Vagina (tissue), 2 donors: Measurements from ENCODE around the gene CRYBG1.

ENCODE experiments used
- CTCF ChIP-seq, 3 experiments: fragments of 450-650 bp in 2 of 3; fragments of 200-600 bp in 1 of 3; sonication (generic) in 1 of 3; IDR thresholded peaks; one replicate each; pipeline ENCODE4 v1.5.1; 2017 to 2019; ENCODE audit warnings: antibody characterized with exemption in 3 of 3, mild to moderate bottlenecking in 2 of 3, moderate library complexity in 2 of 3
- POLR2A ChIP-seq, 2 donors: fragments of 450-650 bp; IDR thresholded peaks; one replicate each; pipeline ENCODE4 v1.6.1; 2017; ENCODE audit warnings: antibody characterized with exemption in 2 of 2, mild to moderate bottlenecking in 2 of 2, moderate library complexity in 2 of 2
- POLR2AphosphoS5 ChIP-seq, 2 donors: sonication (generic); formaldehyde crosslinking; IDR thresholded peaks; one replicate each; pipeline ENCODE4 v1.9.0; 2017; ENCODE audit warnings: antibody characterized with exemption in 2 of 2, mild to moderate bottlenecking in 2 of 2, low read depth in 1 of 2; ENCODE audit not compliant: insufficient read depth in 1 of 2

GRCh38 chr6:106614592-106615257 lies 254.2 kb downstream of the CRYBG1 start:
- no peak for TF ChIP-seq CTCF (IDR thresholded peaks at IDR 0.05)
- TF ChIP-seq POLR2A (IDR thresholded peaks at IDR 0.05), result no peak
- TF ChIP-seq POLR2AphosphoS5 (IDR thresholded peaks at IDR 0.05; ENCODE audit: insufficient read depth in 1 of 2, low read depth in 1 of 2), result no peak
